GM12801 (cell line): ENCODE results near the gene CFAP119.

Source experiments
- CTCF ChIP-seq: IDR thresholded peaks from one replicate; pipeline ENCODE4 v1.5.1; 2011; ENCODE audit warnings: control low read depth; ENCODE audit not compliant: insufficient read length; ENCODE audit errors: extremely low read depth

The CFAP119 gene

GRCh38 chr16:30762991-30763725 lies 1.3 kb upstream of the CFAP119 start:
- no peak for TF ChIP-seq CTCF

- TF ChIP-seq CTCF, result no peak
Measured at GRCh38 chr16:30761427-30761927, 385 bp downstream of the CFAP119 start.

GRCh38 chr16:30760577-30761426 lies 1.1 kb downstream of the CFAP119 start:
- TF ChIP-seq CTCF, result no peak

- no peak for TF ChIP-seq CTCF
Measured at GRCh38 chr16:30760001-30760559, 1.8 kb downstream of the CFAP119 start.

- no peak for TF ChIP-seq CTCF
Measured at GRCh38 chr16:30758988-30759491, 2.8 kb downstream of the CFAP119 start.

- no peak for TF ChIP-seq CTCF
Measured at GRCh38 chr16:30757316-30757715, 4.5 kb downstream of the CFAP119 start.

GRCh38 chr16:30756781-30757100 lies 5.1 kb downstream of the CFAP119 start:
- no peak for TF ChIP-seq CTCF
